K562 (cell line): ENCODE measurements around the gene SULT2B1. TPM values are rescaled to one million over a fixed set of nuclear protein-coding genes. Genes with fewer than 3 reads are reported as not detected.

Experiments used
- HEY1 ChIP-seq: fragments of 250-450 bp; sonication (Bioruptor Pico); IDR thresholded peaks from 2 replicates; pipeline ENCODE4 v1.5.0; 2020; ENCODE audit warnings: mild to moderate bottlenecking, moderate library complexity, borderline replicate concordance
- HMGN3 ChIP-seq: IDR thresholded peaks from 2 replicates; pipeline ENCODE4 v1.6.1; 2011; ENCODE audit warnings: borderline replicate concordance, low read depth, mild to moderate bottlenecking, mixed read lengths, low read length; ENCODE audit not compliant: insufficient read length; ENCODE audit errors: extremely low read depth
- MYC ChIP-seq, 2 experiments: fragments of 250-450 bp in 1 of 2; sonication (Bioruptor Pico) in 1 of 2; IDR thresholded peaks; 2 replicates each; pipeline versions ENCODE4 v1.5.1 to v1.6.1; 2012 to 2021; ENCODE audit warnings: low read depth in 2 of 2, borderline replicate concordance in 1 of 2, improper control_type of control experiment in 1 of 2, low read length in 1 of 2, mild to moderate bottlenecking in 1 of 2, moderate library complexity in 1 of 2
- SIN3B ChIP-seq: fragments of 450-650 bp; IDR thresholded peaks from 2 replicates; pipeline ENCODE4 v1.6.1; 2017; ENCODE audit warnings: low read depth, mild to moderate bottlenecking, moderate library complexity
- STAT5B ChIP-seq: fragments of 250-450 bp; sonication (Bioruptor Pico); IDR thresholded peaks from 2 replicates; pipeline ENCODE4 v1.8.0; 2021; ENCODE audit warnings: mild to moderate bottlenecking, inconsistent platforms
- TRIM24 ChIP-seq, 2 experiments: fragments of 450-650 bp; IDR thresholded peaks; 2 replicates each; pipeline ENCODE4 v1.6.1; 2016
- ZBTB40 ChIP-seq, 2 experiments: fragments of 450-650 bp in 1 of 2; sonication (generic) in 1 of 2; formaldehyde crosslinking in 1 of 2; IDR thresholded peaks; 2 replicates each; pipeline versions ENCODE4 v1.7.1 to v1.9.0; 2016 to 2022; ENCODE audit warnings: inconsistent platforms in 1 of 2, mild to moderate bottlenecking in 1 of 2, missing genetic modification reagents in 1 of 2
- ZNF407 ChIP-seq: fragments of 450-650 bp; IDR thresholded peaks from 2 replicates; pipeline ENCODE4 v1.6.1; 2016; ENCODE audit warnings: low read depth
- polyA plus RNA-seq, 8 experiments: library from polyadenylated mRNA; depleted of rRNA in 4 of 8; stranded (reverse) in 5 of 8; unstranded in 3 of 8; fragments of >200 nt; fragmentation: Nextera tagmentation in 2 of 8; fragmentation: Illumina TruSeq in 1 of 8; extraction: Ambion mirVana in 2 of 8; extraction: Trizol in 1 of 8; gene quantifications; 2 replicates each; pipeline versions ENCODE4 v1.2.1 to v1.2.3, GENCODE V29; 2011 to 2014; ENCODE audit warnings: inconsistent platforms in 1 of 8, missing spikeins in 1 of 8
- total RNA-seq, 7 experiments: library from RNA; depleted of rRNA in 6 of 7; stranded (reverse); fragments of >200 nt in 6 of 7; fragmentation: Illumina TruSeq in 2 of 7; extraction: Trizol in 2 of 7; gene quantifications; 2 replicates each; pipeline versions ENCODE4 v1.2.1 to v1.2.3, GENCODE V29; 2011 to 2021; ENCODE audit warnings: low replicate concordance in 1 of 7

Gene SULT2B1
- total and polyA plus RNA-seq, 9 of the 15 experiments (the other 6 are each of a cell fraction or from before 2014, with no cell fraction given): 0.09 to 0.62 (median 0.22) TPM; not detected in 2

- TF ChIP-seq ZNF407: peak; percentile 57; the same call in 1 of the 2 replicates
- peak; percentile 49; the same call in 1 of the 2 replicates for TF ChIP-seq SIN3B
- peak; percentile 36 for TF ChIP-seq HMGN3
- TF ChIP-seq MYC (IDR thresholded peaks at IDR 0.05; ENCODE audit: low read depth, low read length): peak; percentile 43; the same call in 1 of the 2 replicates
- peak; percentile 67; the same call in 1 of the 2 replicates for TF ChIP-seq MYC (CRISPR knock-in tag; IDR thresholded peaks at IDR 0.05; ENCODE audit: borderline replicate concordance, low read depth)
- TF ChIP-seq HEY1 (CRISPR knock-in tag): no peak
- TF ChIP-seq TRIM24 (IDR thresholded peaks at IDR 0.05): peak in 1 of 2 experiments; percentile 18; a peak in 2 of 4 replicates
- peak; percentile 68; the same call in 1 of the 2 replicates for TF ChIP-seq ZBTB40 (IDR thresholded peaks at IDR 0.05)
- no peak for TF ChIP-seq ZBTB40 (CRISPR knock-in tag; IDR thresholded peaks at IDR 0.05)
- no peak for TF ChIP-seq STAT5B (CRISPR knock-in tag)
These were observed 94.2 kb downstream of the SULT2B1 start, which contains the start of gene CA11 (continued) for GRCh38 chr19:48646001-48646721.
